ENCODE measurements around the gene ESPNL.

DNA sequence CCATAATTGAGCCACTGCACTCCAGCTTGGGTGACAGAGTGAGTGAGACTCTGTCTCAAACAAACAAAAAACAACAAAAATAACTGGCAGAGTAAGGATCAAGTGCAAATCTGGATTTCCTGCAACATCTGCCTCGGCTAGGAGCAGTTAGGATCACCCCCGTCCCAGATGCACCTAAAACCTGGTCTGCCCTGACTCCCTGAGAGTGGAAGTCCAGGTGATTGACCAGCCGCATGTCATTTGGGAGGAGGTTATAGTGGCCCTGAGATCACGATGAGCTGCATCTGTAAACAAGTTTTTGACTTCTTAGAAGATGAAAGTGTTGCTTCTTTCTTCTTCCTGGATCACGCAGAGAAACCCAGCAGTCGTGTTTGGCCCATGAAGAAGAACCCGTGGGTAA, 5.0 kb upstream of the ESPNL start:
- no peak for TF ChIP-seq CGGBP1 (CRISPR knock-in tag; IDR thresholded peaks at IDR 0.05)
- no peak for TF ChIP-seq ATF6 (CRISPR knock-in tag; IDR thresholded peaks at IDR 0.05)
- TF ChIP-seq EP300 (IDR thresholded peaks at IDR 0.05; ENCODE audit: low read length), result no peak
- no peak for TF ChIP-seq RBBP5 (IDR thresholded peaks at IDR 0.05; ENCODE audit: borderline replicate concordance, insufficient read depth, low read length, poor library complexity, severe bottlenecking)
